Measurements from ENCODE around the gene TBX1. TPM values are rescaled to one million over a fixed set of nuclear protein-coding genes. Genes with fewer than 3 reads are reported as not detected.

Gene TBX1
- total RNA-seq, 2 experiments from 2014 or later, result not detected

DNA sequence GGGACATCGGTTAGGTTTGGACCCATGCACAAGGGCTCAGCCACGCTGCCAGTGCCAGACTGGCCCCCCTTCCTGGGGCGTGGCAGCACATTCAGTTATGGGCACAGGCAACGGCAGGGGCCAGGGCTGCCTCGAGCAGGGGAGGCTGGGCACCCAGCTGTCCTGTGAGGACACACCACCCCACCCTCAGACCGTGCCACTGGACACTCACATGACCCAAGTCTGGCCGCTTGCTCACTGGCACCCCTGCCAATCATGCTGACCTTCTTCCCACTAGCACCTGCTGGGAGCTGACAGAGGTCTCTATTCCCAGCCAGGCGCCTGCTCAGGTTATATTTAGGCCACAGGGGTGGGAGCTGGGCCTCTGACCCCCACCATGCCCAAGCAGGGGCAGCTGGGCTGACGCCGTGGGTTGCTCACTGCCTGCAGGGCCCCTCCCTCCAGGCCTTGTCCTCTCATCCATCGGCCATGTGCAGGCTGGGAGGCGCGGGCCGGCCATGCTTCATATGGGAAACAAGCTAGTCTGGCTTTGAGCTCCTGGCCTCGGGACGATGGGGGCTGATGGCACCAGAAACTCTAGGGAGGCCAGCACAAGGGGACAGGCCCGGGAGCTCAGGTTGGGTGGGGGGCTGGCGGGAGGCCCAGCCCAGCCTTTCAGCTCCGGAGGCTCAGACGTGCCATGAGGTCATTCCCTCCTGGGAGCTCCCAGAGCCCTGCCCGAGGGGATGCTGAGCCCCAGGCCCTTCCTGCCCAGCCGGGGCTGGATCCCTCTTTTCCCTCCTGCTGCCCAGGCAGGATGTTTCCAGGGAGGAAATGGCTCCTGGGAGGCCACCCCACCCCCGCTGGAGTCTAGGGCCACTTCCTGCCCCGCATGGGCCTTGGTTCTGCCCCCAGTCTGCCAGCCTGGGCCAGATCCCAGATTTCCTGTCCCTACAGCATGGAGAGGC, 15.2 kb upstream of the TBX1 start:
- no peak for DNase-seq
- Mint-ChIP-seq H3K27ac (no peak overlapping the region), H3K9me3 (no peaks in the 10 kb centered on the region), H3K4me3 (no peak overlapping the region), H3K27me3 (peaks cover 2% of the 10 kb centered on the region), H3K36me3 (ENCODE audit: low read depth) (no peaks in the 10 kb centered on the region), H3K4me1 (no peaks in the 10 kb centered on the region)
- ChIA-PET POLR2A (interaction anchor here (0.8 to 0.9 kb wide), 2 partner anchors 12 to 146 kb away, joined by 3 to 5 read pairs; no protein-coding TSS in a partner anchor), CTCF (interaction anchor here (1.2 kb wide), 1 partner anchor 15 kb away, joined by 3 read pairs; no protein-coding TSS in a partner anchor)

DNA sequence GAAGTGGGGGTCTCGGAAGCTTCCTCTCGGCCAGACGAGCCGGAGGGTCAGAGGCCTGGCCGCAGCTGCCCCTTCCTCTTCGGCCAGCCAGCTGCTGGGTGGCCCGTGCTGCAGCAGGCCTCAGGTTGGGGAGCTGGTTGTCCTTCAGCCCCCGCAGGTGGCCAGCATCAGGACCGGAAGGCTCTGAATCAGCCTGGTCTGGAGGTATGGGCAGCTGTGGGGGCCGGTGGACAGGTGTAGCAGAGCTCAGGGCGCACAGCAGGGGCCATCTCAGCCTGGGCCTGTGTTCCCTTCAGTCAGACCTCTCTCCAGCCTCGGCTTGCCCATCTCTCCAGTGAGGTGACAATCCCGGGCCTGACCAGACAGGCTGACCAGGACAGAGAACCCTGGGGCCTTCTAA, 13.9 kb upstream of the TBX1 start:
- peaks cover 2% of the 10 kb centered on the region for H3K27me3 Mint-ChIP-seq
- no peak for DNase-seq
- H3K27ac Mint-ChIP-seq, result no peak overlapping the region
- ChIA-PET CTCF (interaction anchor here (0.6 kb wide), 1 partner anchor 120 kb away, joined by 3 read pairs; no protein-coding TSS in a partner anchor), POLR2A (no interaction called here)
- H3K4me1 Mint-ChIP-seq, result no peaks in the 10 kb centered on the region
- no peaks in the 10 kb centered on the region for H3K9me3 Mint-ChIP-seq
- no peak overlapping the region for H3K4me3 Mint-ChIP-seq
- no peaks in the 10 kb centered on the region for H3K36me3 Mint-ChIP-seq (ENCODE audit: low read depth)

DNA sequence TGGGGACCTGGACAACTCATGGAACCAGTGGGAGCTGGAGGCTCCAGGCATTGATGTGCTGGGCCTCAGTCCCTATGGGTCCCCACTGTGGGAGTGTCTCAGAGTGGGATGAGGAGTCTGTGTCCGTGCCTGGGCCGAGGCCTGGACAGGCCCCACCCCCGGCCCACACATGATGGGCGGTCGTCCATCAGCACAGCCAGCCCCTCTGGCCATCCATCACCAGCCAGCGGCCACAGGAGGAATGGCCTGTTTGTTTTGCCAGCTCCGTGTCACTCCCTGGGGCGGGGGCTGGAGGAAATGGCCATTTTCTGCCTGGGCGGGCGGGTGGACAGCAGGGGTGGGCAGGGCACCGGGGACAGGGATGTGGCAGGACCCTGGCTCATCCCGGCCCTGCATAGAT, 13.0 kb upstream of the TBX1 start:
- no peak for DNase-seq
- Mint-ChIP-seq H3K4me3 (no peak overlapping the region), H3K27ac (no peak overlapping the region), H3K36me3 (ENCODE audit: low read depth) (no peaks in the 10 kb centered on the region), H3K9me3 (no peaks in the 10 kb centered on the region), H3K4me1 (no peaks in the 10 kb centered on the region), H3K27me3 (peaks cover 2% of the 10 kb centered on the region)
- POLR2A ChIA-PET, result no interaction called here
- CTCF ChIA-PET, result no interaction called here

DNA sequence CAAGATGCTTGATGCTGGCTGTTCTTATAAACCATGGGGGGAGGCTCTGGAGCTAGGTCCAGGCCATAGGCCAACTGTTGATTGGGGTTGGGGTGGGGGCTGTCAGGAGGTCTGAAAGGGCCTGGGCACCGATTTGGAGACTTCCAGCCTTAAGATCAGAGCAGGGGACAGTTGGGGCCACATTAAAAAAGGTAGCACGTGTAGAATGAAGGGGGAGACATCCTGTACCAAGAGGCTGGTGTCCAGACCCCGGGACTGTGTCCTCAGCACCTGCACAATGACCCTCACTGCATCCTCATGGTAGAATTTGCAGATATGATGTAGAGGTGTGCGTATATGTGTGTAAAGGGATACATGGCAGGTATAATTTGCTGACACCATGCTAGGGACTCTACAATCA, 12.4 kb upstream of the TBX1 start:
- H3K27me3 Mint-ChIP-seq, result peaks cover 5% of the 10 kb centered on the region
- no peak for DNase-seq
- no peaks in the 10 kb centered on the region for H3K4me1 Mint-ChIP-seq
- no peaks in the 10 kb centered on the region for H3K9me3 Mint-ChIP-seq
- ChIA-PET CTCF (no interaction called here), POLR2A (no interaction called here)
- no peaks in the 10 kb centered on the region for H3K36me3 Mint-ChIP-seq (ENCODE audit: low read depth)
- H3K4me3 Mint-ChIP-seq, result no peak overlapping the region
- no peak overlapping the region for H3K27ac Mint-ChIP-seq

DNA sequence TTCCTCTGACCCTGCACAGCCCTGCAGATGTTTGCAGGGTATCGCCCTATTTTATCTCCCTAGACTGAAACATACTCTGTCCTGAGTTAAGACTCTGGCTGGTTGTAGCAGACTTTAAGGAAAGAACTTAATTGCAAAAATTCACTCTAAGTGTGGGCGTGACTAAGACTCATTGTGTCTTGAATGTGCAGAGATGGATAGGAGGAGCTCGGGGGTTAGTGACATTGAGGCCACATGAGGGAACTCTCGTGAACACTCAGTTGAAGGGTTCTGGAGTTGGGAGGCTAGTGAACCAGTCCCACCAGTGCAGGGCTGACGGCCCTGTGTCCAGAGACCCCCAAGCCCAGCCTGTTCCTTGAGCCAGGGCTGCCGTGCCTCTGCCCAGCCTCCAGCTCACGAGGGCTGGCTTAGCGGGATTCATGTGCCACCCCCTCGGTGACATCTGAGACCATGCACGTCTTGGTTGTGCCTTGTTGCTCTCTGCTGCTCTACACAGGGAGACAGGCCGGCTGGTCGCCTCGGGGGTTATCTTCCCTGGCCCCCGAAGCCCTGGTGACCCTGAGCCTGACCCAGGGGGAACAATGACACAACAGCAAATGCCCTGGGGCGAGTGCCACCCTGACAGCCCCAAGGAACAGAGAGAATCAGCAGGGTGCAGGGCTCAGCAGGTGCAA, 11.4 kb upstream of the TBX1 start:
- no peaks in the 10 kb centered on the region for H3K36me3 Mint-ChIP-seq (ENCODE audit: low read depth)
- DNase-seq, result no peak
- H3K4me3 Mint-ChIP-seq, result no peak overlapping the region
- H3K27ac Mint-ChIP-seq, result no peak overlapping the region
- H3K27me3 Mint-ChIP-seq, result peaks cover 11% of the 10 kb centered on the region
- CTCF ChIA-PET, result interaction anchor here (1.3 kb wide), 1 partner anchor 161 kb away, joined by 3 read pairs; no protein-coding TSS in a partner anchor
- H3K9me3 Mint-ChIP-seq, result no peaks in the 10 kb centered on the region
- H3K4me1 Mint-ChIP-seq, result no peaks in the 10 kb centered on the region
- POLR2A ChIA-PET, result no interaction called here

DNA sequence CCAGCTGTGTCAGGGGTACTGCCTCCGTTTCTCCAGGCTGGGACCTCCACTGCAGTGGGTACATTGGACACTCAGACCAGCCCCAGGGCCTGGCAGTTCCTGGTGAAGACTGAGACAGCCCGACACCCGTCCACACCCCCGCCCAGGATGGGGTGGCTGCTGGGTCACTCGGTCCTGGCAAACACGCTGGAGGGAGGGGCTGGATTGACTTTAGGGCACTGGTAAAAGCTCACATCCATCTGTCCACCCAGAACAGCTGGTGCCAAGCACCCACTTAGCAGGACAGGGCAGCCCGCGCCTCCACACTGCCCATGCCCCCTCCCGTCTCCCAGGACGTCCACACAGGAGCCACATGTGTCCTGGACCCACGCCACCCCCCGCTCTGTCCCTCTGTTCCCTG, 10.7 kb upstream of the TBX1 start:
- CTCF ChIA-PET, result interaction anchor here (1.3 kb wide), 1 partner anchor 160 kb away, joined by 3 read pairs; no protein-coding TSS in a partner anchor
- no peak for DNase-seq
- Mint-ChIP-seq H3K4me3 (no peak overlapping the region), H3K27me3 (peaks cover 18% of the 10 kb centered on the region), H3K27ac (no peak overlapping the region), H3K36me3 (ENCODE audit: low read depth) (no peaks in the 10 kb centered on the region), H3K4me1 (no peaks in the 10 kb centered on the region), H3K9me3 (no peaks in the 10 kb centered on the region)
- POLR2A ChIA-PET, result no interaction called here

DNA sequence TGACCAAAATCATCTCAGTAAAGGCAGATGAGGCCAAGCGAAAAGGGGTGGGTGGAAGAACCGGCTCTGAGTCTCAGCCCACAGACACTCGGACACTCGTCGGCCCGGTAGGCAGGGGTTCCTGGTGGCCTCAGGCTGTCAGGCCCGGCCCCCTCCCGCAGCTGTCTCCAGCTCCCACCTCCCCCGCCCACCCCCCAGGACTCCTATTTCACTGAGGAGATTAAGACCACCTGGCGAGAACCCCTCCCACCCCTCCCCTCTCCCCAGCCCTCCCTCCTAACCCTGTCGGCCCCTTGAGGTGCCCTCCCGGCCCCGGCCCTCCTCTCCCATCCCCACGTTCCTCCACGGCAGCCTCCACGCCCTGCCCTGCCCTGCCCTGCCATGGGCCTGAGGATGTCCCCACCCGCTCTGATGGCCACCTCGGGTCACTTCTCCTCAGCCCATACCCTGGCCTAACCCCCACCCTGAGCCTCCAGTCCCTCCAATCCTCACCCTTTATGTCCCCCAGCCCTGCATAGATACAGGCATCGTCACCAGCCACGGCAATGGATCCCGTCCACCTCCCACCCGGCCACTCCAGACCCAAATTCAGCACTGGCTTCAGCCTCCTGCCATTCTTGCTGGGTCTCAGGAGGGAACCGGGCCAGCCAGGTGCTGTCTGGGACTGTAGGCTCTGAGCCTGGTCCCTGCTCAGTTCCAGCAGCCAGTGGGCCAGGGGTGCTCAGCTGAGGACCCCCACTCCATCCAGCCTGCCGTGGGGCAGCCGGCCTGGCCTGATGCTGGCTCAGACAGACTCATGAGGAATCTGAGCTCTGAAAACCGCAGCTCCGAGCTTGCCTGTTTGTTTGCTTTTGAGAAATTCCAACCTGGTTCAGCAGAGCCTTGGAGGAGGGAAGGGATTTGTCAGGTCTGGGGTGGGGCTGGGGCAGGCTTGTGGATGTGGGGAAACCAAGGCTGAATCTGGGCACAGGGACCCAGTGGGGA, 9.8 kb upstream of the TBX1 start:
- Mint-ChIP-seq H3K4me1 (peaks cover 1% of the 10 kb centered on the region), H3K27me3 (peaks cover 23% of the 10 kb centered on the region), H3K4me3 (no peak overlapping the region), H3K27ac (no peak overlapping the region), H3K36me3 (ENCODE audit: low read depth) (no peaks in the 10 kb centered on the region), H3K9me3 (no peaks in the 10 kb centered on the region)
- ChIA-PET CTCF (no interaction called here), POLR2A (no interaction called here)
- no peak for DNase-seq

DNA sequence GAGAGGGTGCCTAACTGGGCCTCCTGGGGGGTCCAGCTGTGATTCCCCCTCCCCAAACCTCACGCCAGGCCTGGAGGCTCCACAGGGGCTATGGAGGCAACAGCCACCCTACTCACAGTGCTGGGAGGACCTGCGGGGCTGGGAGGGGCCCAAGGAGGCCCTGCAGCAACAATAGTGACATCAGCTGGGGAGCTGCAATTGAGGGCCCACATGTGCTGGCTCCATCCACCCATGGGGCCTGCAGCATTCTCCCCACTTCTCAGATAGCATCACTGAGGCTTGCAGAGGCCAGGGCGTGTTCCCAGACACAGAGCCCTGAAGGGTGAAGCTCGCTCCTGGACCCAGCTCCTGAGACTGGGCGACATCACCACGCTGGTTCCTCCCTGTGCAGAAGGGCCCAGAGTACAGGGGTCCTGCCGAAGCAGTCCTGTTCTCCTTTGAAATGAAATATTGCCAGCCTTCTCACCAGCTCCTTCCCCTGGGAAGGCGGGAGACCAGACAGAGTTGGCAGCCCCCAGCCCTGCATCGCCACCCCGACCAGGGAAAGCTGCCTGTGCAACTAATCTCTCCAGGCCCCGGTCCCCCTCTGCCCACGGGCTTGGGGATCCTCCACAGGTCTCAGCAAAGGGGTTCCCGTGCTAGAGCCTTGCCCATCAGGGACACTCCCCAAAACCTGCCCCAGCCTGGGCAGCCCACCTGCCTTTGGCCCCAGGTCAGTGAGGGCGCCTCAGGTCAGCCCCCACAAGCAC, 8.9 kb upstream of the TBX1 start:
- Mint-ChIP-seq H3K9me3 (no peaks in the 10 kb centered on the region), H3K27ac (no peak overlapping the region), H3K4me3 (no peak overlapping the region), H3K27me3 (peaks cover 30% of the 10 kb centered on the region), H3K4me1 (peaks cover 6% of the 10 kb centered on the region), H3K36me3 (ENCODE audit: low read depth) (no peaks in the 10 kb centered on the region)
- POLR2A ChIA-PET, result no interaction called here
- CTCF ChIA-PET, result interaction anchor here (1.0 kb wide), 1 partner anchor 21 kb away, joined by 3 read pairs; no protein-coding TSS in a partner anchor
- no peak for DNase-seq

DNA sequence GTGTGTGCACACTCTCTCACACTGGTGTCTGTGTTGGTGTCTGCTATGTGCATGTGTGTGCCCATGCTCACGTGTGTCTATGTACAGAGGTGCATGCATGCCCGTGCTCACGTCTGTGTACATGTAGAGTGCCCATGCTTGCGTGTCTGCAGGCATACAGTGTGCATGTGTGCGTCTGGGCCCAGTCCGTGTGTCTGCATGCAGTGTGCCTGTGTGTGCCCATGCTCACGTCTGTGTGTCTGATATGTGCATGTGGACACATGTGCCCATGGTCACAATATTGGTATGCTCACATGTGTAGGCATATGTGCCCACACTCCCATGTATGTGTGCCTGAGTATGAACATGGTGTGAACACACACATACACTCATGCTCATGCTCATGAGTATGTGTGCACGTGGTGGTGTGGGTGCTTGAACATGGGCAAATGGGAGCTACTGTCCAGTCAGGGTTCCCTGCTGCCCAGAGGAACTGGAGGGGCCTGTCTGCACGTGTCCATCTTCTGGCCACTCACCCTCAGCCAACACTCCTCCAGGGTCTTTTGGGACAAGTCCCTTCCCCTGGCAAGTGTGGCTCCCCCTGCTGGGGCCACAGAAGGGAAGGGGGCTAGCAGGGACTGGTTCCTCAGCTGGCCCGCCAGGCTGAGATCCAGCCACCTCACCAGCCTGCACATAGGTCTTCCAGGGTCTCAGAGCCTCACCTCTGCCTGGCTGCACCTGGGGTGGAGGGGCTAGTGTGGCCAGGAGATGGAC, 7.3 kb upstream of the TBX1 start:
- ChIA-PET POLR2A (no interaction called here), CTCF (interaction anchor here (1.0 to 1.6 kb wide), 2 partner anchors 23 to 157 kb away, joined by 3 to 6 read pairs; no protein-coding TSS in a partner anchor)
- no peak for DNase-seq
- no peak overlapping the region for H3K27ac Mint-ChIP-seq
- no peaks in the 10 kb centered on the region for H3K9me3 Mint-ChIP-seq
- peaks cover 13% of the 10 kb centered on the region for H3K4me1 Mint-ChIP-seq
- H3K4me3 Mint-ChIP-seq, result no peak overlapping the region
- no peaks in the 10 kb centered on the region for H3K36me3 Mint-ChIP-seq (ENCODE audit: low read depth)
- peaks cover 42% of the 10 kb centered on the region for H3K27me3 Mint-ChIP-seq

DNA sequence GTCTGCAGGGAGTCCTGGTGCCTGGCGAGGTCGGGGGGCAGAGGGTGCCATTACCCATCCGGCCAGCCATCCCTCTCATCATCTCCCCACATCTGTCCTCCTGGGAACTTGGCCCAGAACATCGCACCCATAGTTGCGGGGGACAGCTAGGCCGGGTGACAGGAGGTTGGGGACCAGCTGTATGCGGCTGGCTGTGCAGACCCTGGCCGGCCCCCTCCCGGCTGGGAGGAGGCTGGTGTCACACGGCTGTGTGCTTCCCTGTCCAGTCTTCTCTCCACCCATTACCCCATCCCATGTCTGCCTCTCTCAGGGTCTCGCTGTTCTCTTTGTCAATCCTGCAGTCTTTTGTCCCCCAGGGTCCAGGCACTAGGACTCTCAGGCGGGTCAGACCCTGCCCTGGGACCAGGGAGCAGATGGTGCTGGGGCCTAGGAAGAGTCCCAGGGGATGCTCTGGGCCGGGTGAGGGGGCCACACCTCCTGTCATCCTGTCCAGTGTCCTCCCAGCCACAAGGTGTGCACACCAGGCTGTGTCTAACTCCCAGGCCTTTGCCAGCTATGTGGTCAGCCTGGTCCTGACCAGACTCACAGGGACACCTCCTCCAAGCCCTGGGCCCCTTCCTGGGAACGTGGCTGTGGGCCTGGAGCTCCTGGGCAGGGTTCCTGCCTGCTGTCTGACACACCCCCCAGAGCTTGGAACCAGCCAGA, 6.4 kb upstream of the TBX1 start:
- Mint-ChIP-seq H3K4me1 (peaks cover 13% of the 10 kb centered on the region), H3K36me3 (ENCODE audit: low read depth) (no peaks in the 10 kb centered on the region), H3K9me3 (no peaks in the 10 kb centered on the region), H3K27ac (no peak overlapping the region), H3K4me3 (no peak overlapping the region), H3K27me3 (peaks cover 44% of the 10 kb centered on the region)
- POLR2A ChIA-PET, result no interaction called here
- CTCF ChIA-PET, result interaction anchor here (1.6 kb wide), 1 partner anchor 156 kb away, joined by 6 read pairs; no protein-coding TSS in a partner anchor
- no peak for DNase-seq

DNA sequence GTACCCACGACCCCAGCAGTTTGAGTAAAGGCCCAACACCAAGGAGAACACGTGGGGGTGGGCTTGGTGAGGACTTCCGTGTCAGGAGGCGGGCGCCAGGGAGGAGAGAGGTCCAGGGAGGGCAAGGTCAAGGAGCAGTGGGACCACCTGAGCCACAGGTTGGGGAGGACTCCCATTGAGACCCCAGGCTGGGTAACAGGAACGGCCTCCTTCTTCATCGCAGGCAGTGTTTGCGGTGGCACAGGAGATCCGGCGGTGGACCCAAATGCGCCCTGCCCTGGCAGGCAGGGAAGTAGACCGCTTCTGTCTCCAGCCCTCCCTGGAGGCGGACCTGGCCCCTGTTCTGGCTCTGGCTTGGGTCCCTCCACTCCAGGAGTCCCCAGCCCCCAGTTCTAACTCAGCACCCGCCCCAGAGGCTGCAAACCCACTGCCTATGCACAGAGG, 5.9 kb upstream of the TBX1 start:
- CTCF ChIA-PET, result no interaction called here
- DNase-seq, result no peak
- no peaks in the 10 kb centered on the region for H3K9me3 Mint-ChIP-seq
- H3K4me3 Mint-ChIP-seq, result no peak overlapping the region
- H3K36me3 Mint-ChIP-seq (ENCODE audit: low read depth), result peaks cover 1% of the 10 kb centered on the region
- H3K27ac Mint-ChIP-seq, result no peak overlapping the region
- POLR2A ChIA-PET, result no interaction called here
- H3K27me3 Mint-ChIP-seq, result peaks cover 48% of the 10 kb centered on the region
- H3K4me1 Mint-ChIP-seq, result peaks cover 16% of the 10 kb centered on the region

Data from activated CD4-positive, alpha-beta memory T cell treated with anti-CD3 and anti-CD28 coated beads, Interleukin-2, amount 10 ng/mL, durations not matched to agents 7 days and 5 days (primary cell).